ENCODE results near the gene DDX4. TPM values are rescaled to one million over a fixed set of nuclear protein-coding genes. Genes with fewer than 3 reads are reported as not detected.

Gene DDX4
- total RNA-seq, 1 donor from 2014 or later: not detected

DNA sequence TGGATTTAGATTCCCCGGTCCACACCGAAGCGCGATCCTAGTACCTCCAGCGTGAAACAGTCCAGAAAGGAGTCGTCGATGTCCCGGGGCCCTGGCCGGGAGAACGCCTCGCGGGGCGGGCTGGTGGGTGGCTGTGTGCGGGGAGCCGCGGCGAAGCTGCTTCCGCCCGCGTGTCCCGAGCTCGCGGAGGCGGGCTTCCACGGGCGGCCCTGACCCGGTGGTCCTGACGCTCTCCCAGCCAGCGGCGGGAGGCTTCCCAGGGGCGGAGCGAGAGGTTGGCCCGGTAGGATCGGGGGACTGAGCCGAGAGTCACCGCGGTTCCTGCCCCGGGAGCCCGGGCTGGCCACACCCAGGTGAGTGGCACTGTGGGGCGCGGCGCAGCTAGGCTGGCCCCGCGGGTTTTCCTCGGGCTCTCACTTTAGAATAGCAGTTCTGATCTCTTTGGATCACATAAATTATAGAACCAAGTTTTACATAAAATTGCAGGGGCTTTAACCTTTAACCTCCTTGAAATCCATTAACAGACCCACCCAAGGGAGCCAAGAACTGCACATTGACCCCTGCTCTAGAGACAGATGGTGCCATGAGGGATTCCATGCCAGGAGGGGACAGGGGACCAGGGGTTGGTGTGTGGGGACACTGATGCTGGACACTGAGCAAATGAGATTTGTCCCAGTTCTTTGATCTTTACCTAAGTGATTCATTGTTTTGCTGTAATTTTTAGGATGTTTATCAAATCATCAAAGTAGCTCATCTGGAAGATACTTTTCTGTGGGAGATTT, 84.1 kb downstream of the DDX4 start:
- DNase-seq (ENCODE audit: low read depth): no peak

- DNase-seq (ENCODE audit: low read depth): no peak
These were observed 85.4 kb downstream of the DDX4 start for GRCh38 chr5:55823151-55823796.

DNA sequence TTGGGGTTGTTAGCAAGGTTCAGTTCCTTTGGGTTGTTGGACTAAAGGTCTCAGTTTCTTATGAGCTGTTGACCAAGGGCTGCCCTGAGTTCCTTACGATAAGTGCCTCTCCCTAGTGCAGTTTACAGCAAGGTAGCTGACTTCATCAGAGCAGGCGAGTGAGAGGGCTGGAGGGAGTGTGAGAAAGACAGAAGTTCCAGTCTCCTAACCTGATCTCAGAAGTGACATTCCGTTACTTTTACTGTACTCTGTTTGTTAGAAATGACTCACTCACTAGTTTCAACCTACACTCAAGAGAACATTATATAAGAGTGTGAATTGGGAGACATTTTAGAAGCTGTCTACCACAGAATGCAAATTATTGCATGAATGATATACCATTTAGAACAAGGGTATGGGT, 92.1 kb downstream of the DDX4 start:
- no peak for DNase-seq (ENCODE audit: low read depth)

DNA sequence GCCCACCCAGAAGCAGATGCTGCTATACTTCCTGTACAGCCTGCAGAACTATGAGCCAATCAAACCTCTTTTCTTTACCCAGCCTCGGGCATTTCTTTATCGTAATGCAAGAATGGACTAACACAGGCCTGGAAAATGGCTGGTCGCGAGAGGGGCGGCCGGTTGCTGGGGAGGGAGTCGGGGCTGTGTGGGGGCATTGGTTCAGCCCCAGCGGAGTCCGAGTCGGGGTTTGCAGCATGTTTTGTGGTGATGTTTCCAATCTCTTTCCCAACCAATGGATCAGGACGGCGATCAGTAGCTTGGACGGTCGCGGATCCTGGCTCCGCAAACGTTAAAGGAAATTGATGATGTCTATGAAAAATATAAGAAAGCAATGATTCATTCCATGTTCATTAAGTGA, 94.6 kb downstream of the DDX4 start:
- no peak for DNase-seq (ENCODE audit: low read depth)

GRCh38 chr5:55836191-55836590, 98.3 kb downstream of the DDX4 start:
- no peak for DNase-seq (ENCODE audit: low read depth)

DNA sequence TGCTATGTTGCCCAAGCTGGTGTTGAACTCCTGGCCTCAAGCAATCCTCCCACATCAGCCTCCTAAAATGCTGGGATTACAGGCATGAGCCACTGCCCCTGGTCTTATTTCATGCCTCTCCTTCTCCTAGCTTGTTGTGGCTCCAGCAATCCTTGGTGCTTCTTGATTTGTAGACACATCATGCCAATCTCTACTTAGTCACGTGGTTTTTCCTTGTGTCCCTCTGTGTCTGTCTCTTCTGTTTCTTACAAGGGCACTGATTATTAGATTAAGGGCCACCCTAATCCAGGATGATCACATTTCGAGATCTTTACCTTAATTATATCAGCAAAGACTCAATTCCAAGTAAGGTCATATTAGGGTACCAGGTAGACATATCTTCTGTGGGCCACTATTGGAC, 104.1 kb downstream of the DDX4 start:
- DNase-seq (ENCODE audit: low read depth): no peak

GRCh38 chr5:55847837-55848236, 110.0 kb downstream of the DDX4 start:
- DNase-seq (ENCODE audit: low read depth): peak; percentile 46

- no peak for DNase-seq (ENCODE audit: low read depth)
These were observed 110.9 kb downstream of the DDX4 start for GRCh38 chr5:55848783-55849182.

DNA sequence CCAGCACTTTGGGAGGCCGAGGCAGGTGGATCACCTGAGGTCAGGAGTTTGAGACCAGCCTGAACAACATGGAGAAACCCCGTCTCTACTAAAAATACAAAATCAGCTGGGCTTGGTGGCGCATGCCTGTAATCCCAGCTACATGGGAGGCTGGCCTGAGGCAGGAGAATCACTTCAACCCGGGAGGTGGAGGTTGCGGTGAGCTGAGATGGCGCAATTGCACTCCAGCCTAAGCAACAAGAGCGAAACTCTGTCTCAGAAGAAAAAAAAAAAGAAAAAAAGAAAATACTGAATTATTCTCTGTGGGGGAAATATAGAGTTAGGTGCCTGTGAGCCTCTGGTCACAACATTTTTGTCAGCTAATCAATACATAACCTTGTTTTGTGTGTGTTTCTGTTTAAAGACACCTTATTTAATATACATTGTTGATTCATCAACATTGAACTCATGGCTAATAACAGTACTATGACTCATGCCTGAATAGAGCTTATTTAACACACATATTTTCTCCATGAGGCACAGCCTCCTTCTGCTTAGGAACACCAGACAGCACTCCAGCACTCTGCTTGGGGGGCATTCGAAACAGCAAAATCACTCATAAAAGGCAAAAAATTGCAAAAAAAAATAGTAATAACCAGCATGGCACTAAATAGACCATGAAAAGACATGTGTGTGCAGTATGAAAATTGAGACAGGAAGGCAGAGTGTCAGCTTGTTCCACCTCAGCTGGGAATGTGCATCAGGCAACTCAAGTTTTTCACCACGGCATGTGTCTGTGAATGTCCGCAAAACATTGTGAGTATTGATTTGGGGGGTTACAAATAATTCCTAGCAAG, 113.2 kb downstream of the DDX4 start, which contains the start of gene IL31RA:
Gene IL31RA, plus strand, starts transcription at position 519 of the 836 bp plus-strand sequence. Its CDS starts 214 bp downstream, at position 733.
- DNase-seq (ENCODE audit: low read depth): peak; percentile 94

GRCh38 chr5:55851675-55851979, 113.8 kb downstream of the DDX4 start:
- no peak for DNase-seq (ENCODE audit: low read depth)

- DNase-seq (ENCODE audit: low read depth): peak; percentile 73
These were observed 114.6 kb downstream of the DDX4 start for GRCh38 chr5:55852503-55852902.

- no peak for DNase-seq (ENCODE audit: low read depth)
These were observed 115.3 kb downstream of the DDX4 start for GRCh38 chr5:55853041-55853670.

GRCh38 chr5:55853818-55854217, 116.0 kb downstream of the DDX4 start:
- no peak for DNase-seq (ENCODE audit: low read depth)

GRCh38 chr5:55855509-55855908, 117.6 kb downstream of the DDX4 start:
- DNase-seq (ENCODE audit: low read depth): no peak

DNA sequence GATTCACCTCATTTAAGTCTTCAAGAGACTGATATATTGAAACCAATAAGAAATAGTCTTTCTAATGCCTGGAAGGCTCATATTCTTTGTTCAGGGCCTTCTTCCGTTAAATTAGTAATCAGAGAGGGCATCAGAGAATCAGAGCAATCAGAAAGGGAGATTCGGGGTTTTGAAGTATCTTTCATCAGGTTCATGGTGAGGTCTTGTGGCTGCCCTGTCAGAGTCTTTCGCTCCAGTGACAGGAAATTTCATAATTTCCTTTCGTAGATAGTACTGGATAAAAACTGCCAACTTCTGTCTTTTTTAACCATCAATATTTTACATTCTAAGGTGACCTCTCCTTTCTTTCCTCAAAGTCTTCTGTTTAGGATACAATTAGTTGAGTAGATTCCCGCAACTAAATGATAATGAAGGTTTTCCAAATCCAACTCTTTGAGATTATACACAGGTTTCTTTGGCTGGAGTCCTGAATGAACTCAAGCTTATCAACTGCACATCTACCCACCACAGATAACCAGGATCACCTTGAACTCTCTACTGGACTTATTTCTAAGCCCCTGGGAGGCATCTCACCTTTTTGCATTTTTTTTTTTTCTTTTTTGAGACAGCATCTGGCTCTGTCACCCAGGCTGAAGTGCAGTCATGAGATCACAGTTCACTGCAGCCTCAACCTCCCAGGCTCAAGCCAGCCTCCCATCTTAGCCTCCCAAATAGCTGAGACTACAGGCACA, 118.8 kb downstream of the DDX4 start:
- DNase-seq (ENCODE audit: low read depth): no peak

DNA sequence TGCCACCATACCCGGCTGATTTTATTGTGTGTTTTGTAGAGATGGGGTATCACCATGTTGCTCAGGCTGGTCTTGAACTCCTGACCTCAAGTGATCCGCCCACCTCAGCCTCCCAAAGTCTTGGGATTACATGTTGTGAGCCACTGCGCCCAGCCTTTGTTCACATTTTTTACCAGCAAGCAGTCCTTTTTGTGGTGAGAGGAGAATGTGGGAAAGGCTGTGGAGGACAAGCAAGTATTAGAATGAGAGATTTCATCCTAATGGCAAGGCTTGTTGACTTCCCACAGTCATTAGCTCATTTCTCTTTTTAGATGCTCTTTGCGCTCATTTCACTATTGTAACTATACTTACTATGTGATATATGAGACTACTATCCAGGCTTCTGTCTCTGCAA, 119.4 kb downstream of the DDX4 start:
- DNase-seq (ENCODE audit: low read depth): peak; percentile 31

- no peak for DNase-seq (ENCODE audit: low read depth)
These were observed 120.2 kb downstream of the DDX4 start for GRCh38 chr5:55858104-55858503.

GRCh38 chr5:55860288-55860687, 122.4 kb downstream of the DDX4 start:
- no peak for DNase-seq (ENCODE audit: low read depth)

DNA sequence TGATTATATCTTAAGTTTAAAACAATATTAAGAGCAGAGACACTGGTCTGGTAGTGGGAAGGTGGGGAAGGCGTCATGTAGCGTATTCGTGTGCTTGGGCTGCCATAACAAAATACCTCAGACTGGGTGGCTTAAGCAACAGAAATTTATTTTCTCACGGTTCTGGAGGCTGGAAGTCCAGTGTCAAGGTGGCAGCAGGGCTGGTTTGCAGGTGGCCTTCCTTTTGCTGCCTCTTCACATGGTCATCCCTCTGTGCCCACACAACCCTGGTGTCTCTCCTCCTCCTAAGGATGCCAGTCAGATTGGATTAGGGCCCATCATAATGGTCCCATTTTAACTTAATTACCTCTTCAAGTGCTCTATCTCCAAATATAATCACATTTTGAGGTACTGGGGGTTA, 122.8 kb downstream of the DDX4 start:
- no peak for DNase-seq (ENCODE audit: low read depth)

DNA sequence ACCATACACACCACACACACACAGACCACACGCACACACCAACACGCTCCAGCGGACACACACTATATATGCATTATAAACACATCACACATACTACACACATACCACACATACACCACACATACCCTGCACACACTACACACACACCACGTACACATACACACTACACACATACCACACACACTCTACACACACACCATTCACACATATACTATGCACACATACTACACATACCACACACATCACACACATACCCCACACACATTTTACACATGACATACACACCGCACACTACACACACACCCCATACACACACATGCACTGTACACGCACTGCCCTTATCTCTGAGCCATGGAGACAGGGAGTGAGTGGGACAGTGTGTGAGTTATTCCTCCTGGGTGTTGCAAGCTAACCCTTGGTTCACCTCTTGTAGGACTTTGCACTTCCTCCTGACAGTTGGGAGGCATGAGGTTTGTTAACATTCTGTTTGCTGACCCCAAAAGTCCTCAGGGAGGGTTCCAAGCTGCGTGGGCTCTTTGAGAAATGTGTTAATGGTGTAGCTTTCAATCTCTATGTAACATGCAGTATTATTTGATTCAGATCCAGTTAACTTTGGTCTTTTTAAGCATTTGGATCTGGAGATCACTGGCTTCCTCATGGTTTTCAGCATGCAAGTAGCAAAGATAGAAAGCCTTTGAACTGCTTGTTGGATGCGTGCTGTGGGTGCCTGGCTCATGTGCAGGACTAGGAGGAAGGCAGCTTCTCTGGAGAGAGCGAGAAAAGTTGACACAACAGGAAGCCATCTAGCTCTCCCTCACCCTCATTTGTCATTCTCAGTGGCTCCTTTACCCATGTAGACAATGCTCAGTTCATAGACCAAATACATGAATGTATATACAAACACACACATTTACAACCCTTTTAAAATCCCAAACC, 127.0 kb downstream of the DDX4 start:
- peak; percentile 56 for DNase-seq (ENCODE audit: low read depth)

Data from renal cortical epithelial cell (primary cell).